Neural cell (in vitro differentiated cells): Measurements from ENCODE around the gene LRP5. TPM values are rescaled to one million over a fixed set of nuclear protein-coding genes. Genes with fewer than 3 reads are reported as not detected.

Experiments
- H2AFZ ChIP-seq: fragments of 200-600, 300-800 bp; sonication (generic), shearing (Covaris generic); 2 replicates; pipeline ENCODE4 v1.6.0; 2014; ENCODE audit warnings: low read depth, mild to moderate bottlenecking, antibody characterized with exemption, low read length, moderate library complexity
- H3F3A ChIP-seq: fragments of 200-600 bp; shearing (Covaris generic); 2 replicates; pipeline ENCODE4 v1.6.1; 2016; ENCODE audit warnings: mild to moderate bottlenecking, moderate library complexity, mixed read lengths, antibody characterized with exemption, low read length; ENCODE audit not compliant: insufficient read depth, poor library complexity, severe bottlenecking
- H3K27ac ChIP-seq: fragments of 200-600, 300-800 bp; sonication (generic), shearing (Covaris generic); 2 replicates; pipeline ENCODE4 v1.5.1; 2014; ENCODE audit warnings: mild to moderate bottlenecking, low read length, moderate library complexity
- H3K27me3 ChIP-seq: fragments of 300-800, 200-600 bp; sonication (generic), shearing (Covaris generic); 2 replicates; pipeline ENCODE4 v1.6.0; 2014; ENCODE audit warnings: mild to moderate bottlenecking, low read depth, low read length, moderate library complexity; ENCODE audit not compliant: insufficient read depth
- H3K36me3 ChIP-seq: fragments of 300-800, 200-600 bp; sonication (generic), shearing (Covaris generic); 2 replicates; pipeline ENCODE4 v1.5.1; 2014; ENCODE audit warnings: mild to moderate bottlenecking, antibody characterized with exemption, low read length, moderate library complexity; ENCODE audit not compliant: insufficient read depth
- H3K4me2 ChIP-seq: fragments of 300-800, 200-600 bp; sonication (generic), shearing (Covaris generic); 2 replicates; pipeline ENCODE4 v1.6.0; 2014; ENCODE audit warnings: mild to moderate bottlenecking, low read length
- H3K4me3 ChIP-seq: fragments of 300-800, 200-600 bp; sonication (generic), shearing (Covaris generic); 2 replicates; pipeline ENCODE4 v1.5.1; 2014; ENCODE audit warnings: mild to moderate bottlenecking, low read length, moderate library complexity
- H3K79me2 ChIP-seq: fragments of 200-600 bp; shearing (Covaris generic); replicated peaks from 2 replicates; pipeline ENCODE4 v1.6.0; 2014; ENCODE audit warnings: mild to moderate bottlenecking, low read length, moderate library complexity; ENCODE audit not compliant: insufficient read depth
- H3K9ac ChIP-seq: fragments of 300-800, 200-600 bp; sonication (generic), shearing (Covaris generic); 2 replicates; pipeline ENCODE4 v1.6.1; 2016; ENCODE audit warnings: mild to moderate bottlenecking, low read length, mixed read lengths
- H3K9me2 ChIP-seq: fragments of 200-600 bp; shearing (Covaris generic); 2 replicates; pipeline ENCODE4 v1.6.1; 2016; ENCODE audit warnings: mild to moderate bottlenecking, low read length, mixed read lengths; ENCODE audit not compliant: insufficient read depth
- H3K9me3 ChIP-seq: fragments of 200-600, 300-800 bp; sonication (generic), shearing (Covaris generic); 2 replicates; pipeline ENCODE4 v1.6.1; 2016; ENCODE audit warnings: mild to moderate bottlenecking, mixed run types, low read length, moderate library complexity, mixed read lengths
- H4K20me1 ChIP-seq: fragments of 200-600 bp; shearing (Covaris generic); 2 replicates; pipeline ENCODE4 v1.6.1; 2016; ENCODE audit warnings: mild to moderate bottlenecking, mixed run types; ENCODE audit not compliant: insufficient read depth
- CTCF ChIP-seq: fragments of 450-650 bp; IDR thresholded peaks from 2 replicates; pipeline ENCODE4 v1.5.1; 2014; ENCODE audit warnings: antibody characterized with exemption, mild to moderate bottlenecking, moderate library complexity; ENCODE audit not compliant: poor library complexity, severe bottlenecking
- EP300 ChIP-seq: fragments of 450-650 bp; conservative IDR thresholded peaks from 2 replicates; pipeline ENCODE4 v1.6.1; 2014; ENCODE audit warnings: antibody characterized with exemption, mild to moderate bottlenecking, moderate library complexity; ENCODE audit not compliant: poor library complexity, severe bottlenecking
- EZH2 ChIP-seq: fragments of 200-600, 300-800 bp; shearing (Covaris generic), sonication (generic); IDR thresholded peaks from 2 replicates; pipeline ENCODE4 v1.6.1; 2014; ENCODE audit warnings: antibody characterized with exemption, low read length, borderline replicate concordance, mild to moderate bottlenecking; ENCODE audit not compliant: insufficient read depth, poor library complexity, severe bottlenecking
- MXI1 ChIP-seq: fragments of 450-650 bp; conservative IDR thresholded peaks from 2 replicates; pipeline ENCODE4 v1.6.1; 2014; ENCODE audit warnings: antibody characterized with exemption, mild to moderate bottlenecking; ENCODE audit not compliant: poor library complexity, severe bottlenecking
- POLR2AphosphoS5 ChIP-seq: IDR thresholded peaks from 2 replicates; pipeline ENCODE4 v1.6.1; 2012
- RAD21 ChIP-seq: fragments of 450-650 bp; conservative IDR thresholded peaks from 2 replicates; pipeline ENCODE4 v1.6.1; 2014; ENCODE audit warnings: antibody characterized with exemption, mild to moderate bottlenecking, moderate library complexity
- REST ChIP-seq: IDR thresholded peaks from 2 replicates; pipeline ENCODE4 v1.6.1; 2012; ENCODE audit warnings: borderline replicate concordance
- SMC3 ChIP-seq: fragments of 450-650 bp; conservative IDR thresholded peaks from 2 replicates; pipeline ENCODE4 v1.6.1; 2014; ENCODE audit warnings: antibody characterized with exemption, mild to moderate bottlenecking, moderate library complexity; ENCODE audit not compliant: poor library complexity
- TAF1 ChIP-seq: IDR thresholded peaks from 2 replicates; pipeline ENCODE4 v1.6.1; 2012; ENCODE audit warnings: low read depth
- polyA plus RNA-seq: library from polyadenylated mRNA; depleted of rRNA; stranded (reverse); fragments of >200 nt; gene quantifications from 2 replicates; pipeline ENCODE4 v1.2.3, GENCODE V29; 2014

Gene LRP5
- polyA plus RNA-seq, 1 donor from 2014 or later, result 3.0 TPM

- no peaks in the 10 kb centered on the region for H4K20me1 ChIP-seq
- no peak overlapping the region for H2AFZ ChIP-seq
- no peak overlapping the region for H3K4me2 ChIP-seq
- no peaks in the 10 kb centered on the region for H3K79me2 ChIP-seq
- H3K9ac ChIP-seq, result no peak overlapping the region
- no peaks in the 10 kb centered on the region for H3K9me3 ChIP-seq
- no peaks in the 10 kb centered on the region for H3K9me2 ChIP-seq
- no peak overlapping the region for H3K27ac ChIP-seq
- no peaks in the 10 kb centered on the region for H3F3A ChIP-seq
- TF ChIP-seq CTCF, result no peak
- no peak for TF ChIP-seq RAD21
- no peak for TF ChIP-seq SMC3
- TF ChIP-seq TAF1, result no peak
- no peak for TF ChIP-seq EP300
- TF ChIP-seq REST, result no peak
- TF ChIP-seq POLR2AphosphoS5, result no peak
- no peak for TF ChIP-seq EZH2
- TF ChIP-seq MXI1, result no peak
- no peaks in the 10 kb centered on the region for H3K27me3 ChIP-seq
- H3K4me3 ChIP-seq, result no peak overlapping the region
- no peaks in the 10 kb centered on the region for H3K36me3 ChIP-seq
Observed at GRCh38 chr11:68362801-68363379, 50.5 kb downstream of the LRP5 start.

- no peaks in the 10 kb centered on the region for H4K20me1 ChIP-seq
- H3K9me2 ChIP-seq, result no peaks in the 10 kb centered on the region
- no peak overlapping the region for H2AFZ ChIP-seq
- H3K79me2 ChIP-seq, result no peaks in the 10 kb centered on the region
- no peaks in the 10 kb centered on the region for H3K36me3 ChIP-seq
- no peak overlapping the region for H3K9ac ChIP-seq
- H3K4me2 ChIP-seq, result no peak overlapping the region
- no peak overlapping the region for H3K27ac ChIP-seq
- no peak for TF ChIP-seq EP300
- TF ChIP-seq RAD21, result no peak
- TF ChIP-seq CTCF, result no peak
- no peak for TF ChIP-seq REST
- TF ChIP-seq EZH2, result no peak
- TF ChIP-seq SMC3, result no peak
- no peak for TF ChIP-seq TAF1
- TF ChIP-seq MXI1, result no peak
- TF ChIP-seq POLR2AphosphoS5, result no peak
- no peaks in the 10 kb centered on the region for H3K27me3 ChIP-seq
- no peaks in the 10 kb centered on the region for H3K9me3 ChIP-seq
- H3F3A ChIP-seq, result no peaks in the 10 kb centered on the region
- H3K4me3 ChIP-seq, result no peak overlapping the region
Observed at GRCh38 chr11:68363776-68364175, 51.4 kb downstream of the LRP5 start.
